ENCODE results near the gene KRTAP19-6. TPM values are rescaled to one million over a fixed set of nuclear protein-coding genes. Genes with fewer than 3 reads are reported as not detected.

Gene KRTAP19-6
- total and polyA plus RNA-seq, 9 of the 15 experiments (the other 6 are each of a cell fraction or from before 2014, with no cell fraction given), result not detected

- BruUV-seq (replicated peaks), result no TSS peak
- in situ Hi-C loops (cut with MboI), result no loop called here
- Histone ChIP-seq H3K79me2 (ENCODE audit: control insufficient read depth, insufficient read depth, low read length) (no peaks in the 10 kb centered on the region), H3K9me3 (replicated peaks; ENCODE audit: control insufficient read depth, insufficient read depth, low read depth, low read length) (no peaks in the 10 kb centered on the region), H3K27ac (ENCODE audit: extremely low read depth, low read depth, low read length) (no peak overlapping the region), H4K20me1 (replicated peaks; ENCODE audit: control insufficient read depth, insufficient read depth, low read length) (no peaks in the 10 kb centered on the region), H3K4me3 (no peak overlapping the region), H3K4me1 (replicated peaks in 1 of 2; ENCODE audit: control insufficient read depth in 2 of 2, insufficient read depth in 2 of 2, low read length in 2 of 2) (no peaks in the 10 kb centered on the region), H3K9ac (ENCODE audit: insufficient read depth in 1 of 2, low read depth in 2 of 2, low read length in 2 of 2) (no peak overlapping the region), H3K36me3 (ENCODE audit: control insufficient read depth, insufficient read depth, low read length) (no peaks in the 10 kb centered on the region), H3K9me1 (ENCODE audit: control insufficient read depth, insufficient read depth, low read length) (no peaks in the 10 kb centered on the region), H2AFZ (ENCODE audit: low read depth, low read length) (no peak overlapping the region), H3K27me3 (ENCODE audit: control insufficient read depth in 2 of 2, insufficient read depth in 2 of 2, low read length in 2 of 2) (no peaks in the 10 kb centered on the region), H3K4me2 (ENCODE audit: insufficient read depth, low read length) (no peak overlapping the region)
- ATAC-seq (no peak), FAIRE-seq (no peak), DNase-seq (ENCODE audit: extremely low read depth in 1 of 4, low spot score in 3 of 4) (no peak)
- intact Hi-C loops (cut with micrococcal nuclease), result no loop called here
- POLR2A ChIA-PET, result no interaction called here
- CTCF ChIA-PET (ENCODE audit: low intra/inter-chr PET ratio), result no interaction called here
- TF ChIP-seq ZNF239 (CRISPR knock-in tag; IDR thresholded peaks at IDR 0.05) (no peak), ZKSCAN3 (CRISPR knock-in tag; IDR thresholded peaks at IDR 0.05) (no peak), ZBTB26 (CRISPR knock-in tag; IDR thresholded peaks at IDR 0.05) (no peak), BCL6 (CRISPR knock-in tag; IDR thresholded peaks at IDR 0.05) (no peak), ZNF785 (CRISPR knock-in tag; IDR thresholded peaks at IDR 0.05) (no peak), PML (IDR thresholded peaks at IDR 0.05; ENCODE audit: low read length) (no peak), TSC22D4 (tag; IDR thresholded peaks at IDR 0.05) (no peak), ELF4 (CRISPR knock-in tag; IDR thresholded peaks at IDR 0.05) (no peak), EP300 (IDR thresholded peaks at IDR 0.05; ENCODE audit: low read length) (no peak), MAX (CRISPR knock-in tag; IDR thresholded peaks at IDR 0.05) (no peak), MITF (IDR thresholded peaks at IDR 0.05) (no peak), ZBTB43 (CRISPR knock-in tag; IDR thresholded peaks at IDR 0.05) (no peak), POLR2B (IDR thresholded peaks at IDR 0.05; ENCODE audit: low read depth, partially characterized antibody) (no peak), PPARD (CRISPR knock-in tag; IDR thresholded peaks at IDR 0.05) (no peak), ELF2 (CRISPR knock-in tag; IDR thresholded peaks at IDR 0.05) (no peak), TSHZ1 (CRISPR knock-in tag; IDR thresholded peaks at IDR 0.05) (no peak), PRPF4 (IDR thresholded peaks at IDR 0.05; ENCODE audit: insufficient read depth, low read depth, low read length, poor library complexity, severe bottlenecking) (no peak)
Measured at GRCh38 chr21:30567617-30568016, 26.0 kb upstream of the KRTAP19-6 start.

All from K562 (cell line).